ENCODE data around the gene GOLGB1. TPM values are rescaled to one million over a fixed set of nuclear protein-coding genes. Genes with fewer than 3 reads are reported as not detected.

GOLGB1 gene
- total RNA-seq, 2 experiments from 2014 or later = 11.5 to 30.3 TPM

DNA sequence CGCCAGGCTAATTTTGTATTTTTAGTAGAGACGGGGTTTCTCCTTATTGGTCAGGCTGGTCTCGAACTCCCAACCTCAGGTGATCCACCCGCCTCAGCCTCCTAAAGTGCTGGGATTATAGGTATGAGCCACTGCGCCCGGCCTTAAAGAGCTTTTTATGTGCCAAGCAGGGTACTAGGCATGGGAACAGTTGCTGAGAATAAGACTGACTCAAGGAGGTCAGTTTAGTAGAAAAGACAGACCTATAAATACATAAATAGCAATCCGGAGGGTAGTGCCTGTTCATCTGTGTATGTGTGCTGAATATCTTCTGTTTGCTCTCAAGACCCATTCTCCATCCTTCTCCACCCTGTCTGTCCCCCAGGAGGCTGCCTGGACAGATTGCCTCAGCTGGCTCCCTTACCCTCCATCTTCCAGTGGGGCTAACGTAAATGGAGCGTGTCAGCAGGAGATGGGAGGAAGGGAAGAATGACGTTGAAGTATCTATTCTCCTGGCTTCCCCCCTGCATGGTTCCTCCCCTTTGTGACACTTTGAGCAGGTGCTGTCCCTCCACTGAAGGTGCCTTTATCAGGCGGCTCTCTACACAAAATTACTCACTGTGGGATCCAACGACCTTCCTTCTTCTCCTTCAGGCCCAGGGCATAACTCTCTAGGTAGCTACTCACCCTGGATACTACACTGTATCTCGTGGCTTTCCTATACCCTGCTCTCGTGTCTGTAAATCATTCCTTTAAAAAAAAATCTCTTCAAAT, 125.2 kb downstream of the GOLGB1 start:
- TF ChIP-seq, protein P1, sequence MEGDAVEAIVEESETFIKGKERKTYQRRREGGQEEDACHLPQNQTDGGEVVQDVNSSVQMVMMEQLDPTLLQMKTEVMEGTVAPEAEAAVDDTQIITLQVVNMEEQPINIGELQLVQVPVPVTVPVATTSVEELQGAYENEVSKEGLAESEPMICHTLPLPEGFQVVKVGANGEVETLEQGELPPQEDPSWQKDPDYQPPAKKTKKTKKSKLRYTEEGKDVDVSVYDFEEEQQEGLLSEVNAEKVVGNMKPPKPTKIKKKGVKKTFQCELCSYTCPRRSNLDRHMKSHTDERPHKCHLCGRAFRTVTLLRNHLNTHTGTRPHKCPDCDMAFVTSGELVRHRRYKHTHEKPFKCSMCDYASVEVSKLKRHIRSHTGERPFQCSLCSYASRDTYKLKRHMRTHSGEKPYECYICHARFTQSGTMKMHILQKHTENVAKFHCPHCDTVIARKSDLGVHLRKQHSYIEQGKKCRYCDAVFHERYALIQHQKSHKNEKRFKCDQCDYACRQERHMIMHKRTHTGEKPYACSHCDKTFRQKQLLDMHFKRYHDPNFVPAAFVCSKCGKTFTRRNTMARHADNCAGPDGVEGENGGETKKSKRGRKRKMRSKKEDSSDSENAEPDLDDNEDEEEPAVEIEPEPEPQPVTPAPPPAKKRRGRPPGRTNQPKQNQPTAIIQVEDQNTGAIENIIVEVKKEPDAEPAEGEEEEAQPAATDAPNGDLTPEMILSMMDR (conservative IDR thresholded peaks at IDR 0.05; ENCODE audit: low read length) = no peak
- TF ChIP-seq EZH2phosphoT487 (IDR thresholded peaks at IDR 0.05; ENCODE audit: borderline replicate concordance, low read depth, low read length) = no peak

DNA sequence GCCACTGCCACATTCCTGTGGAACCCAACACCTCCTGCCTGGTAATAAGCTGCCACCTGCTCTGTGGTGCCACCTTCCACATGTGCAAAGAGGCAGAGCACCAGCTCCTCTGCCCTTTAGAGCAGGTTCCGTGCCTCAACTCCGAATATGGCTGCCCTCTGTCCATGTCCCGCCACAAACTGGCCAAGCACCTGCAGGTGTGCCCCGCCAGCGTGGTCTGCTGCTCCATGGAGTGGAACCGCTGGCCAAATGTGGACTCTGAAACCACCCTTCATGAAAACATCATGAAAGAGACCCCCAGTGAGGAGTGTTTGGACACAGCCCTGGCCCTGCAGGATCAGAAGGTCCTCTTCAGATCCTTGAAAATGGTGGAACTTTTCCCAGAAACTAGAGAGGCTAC, 128.1 kb downstream of the GOLGB1 start:
- TF ChIP-seq EZH2phosphoT487 (IDR thresholded peaks at IDR 0.05; ENCODE audit: borderline replicate concordance, low read depth, low read length) = no peak
- TF ChIP-seq, protein P1 (conservative IDR thresholded peaks at IDR 0.05; ENCODE audit: low read length) = no peak
- DNase-seq (ENCODE audit: low spot score) = no peak
- CTCF ChIA-PET (ENCODE audit: unreplicated experiment) = no interaction called here
- no peaks in the 10 kb centered on the region for H4K20me1 ChIP-seq (ENCODE audit: insufficient read depth, low read length)
- H3K36me3 ChIP-seq (ENCODE audit: insufficient read depth, low read length) = no peaks in the 10 kb centered on the region
- no peak overlapping the region for H3K4me3 ChIP-seq (ENCODE audit: low read depth, low read length, poor library complexity, severe bottlenecking)
- no peaks in the 10 kb centered on the region for H3K4me1 ChIP-seq (ENCODE audit: insufficient read depth, low read length, poor library complexity, severe bottlenecking)
- H3K9me3 ChIP-seq (ENCODE audit: low read length) = no peaks in the 10 kb centered on the region
- no peak overlapping the region for H3K27ac ChIP-seq (ENCODE audit: low read depth, low read length, poor library complexity, severe bottlenecking)
- BruUV-seq (replicated peaks) = no TSS peak
- POLR2A ChIA-PET = interaction anchor here (1.7 kb wide), 1 partner anchor 18 kb away, joined by 5 read pairs; no protein-coding TSS in a partner anchor
- H3K9me2 ChIP-seq (ENCODE audit: insufficient read depth, low read length) = no peaks in the 10 kb centered on the region
- no peaks in the 10 kb centered on the region for H3K79me2 ChIP-seq (ENCODE audit: insufficient read depth, low read depth, low read length)
- intact Hi-C loops (cut with micrococcal nuclease; ENCODE audit: unreplicated experiment) = no loop called here
- H3K4me2 ChIP-seq (ENCODE audit: low read length) = no peak overlapping the region
- no peak overlapping the region for H2AFZ ChIP-seq (ENCODE audit: low read length)

More for the DNA sequence above, 125.2 kb downstream of the GOLGB1 start:
- intact Hi-C loops (cut with micrococcal nuclease; ENCODE audit: unreplicated experiment) = no loop called here
- no peak overlapping the region for H3K4me2 ChIP-seq (ENCODE audit: low read length)
- H3K36me3 ChIP-seq (ENCODE audit: insufficient read depth, low read length) = 0 out of 2 replicates have a peak, but pooled peaks cover 6% of the 10 kb centered on the region
- no peak for DNase-seq (ENCODE audit: low spot score)
- H3K79me2 ChIP-seq (ENCODE audit: insufficient read depth, low read depth, low read length) = no peaks in the 10 kb centered on the region
- CTCF ChIA-PET (ENCODE audit: unreplicated experiment) = no interaction called here
- no TSS peak for BruUV-seq (replicated peaks)
- no peaks in the 10 kb centered on the region for H3K9me3 ChIP-seq (ENCODE audit: low read length)
- H4K20me1 ChIP-seq (ENCODE audit: insufficient read depth, low read length) = no peaks in the 10 kb centered on the region
- no peak overlapping the region for H2AFZ ChIP-seq (ENCODE audit: low read length)
- no peak overlapping the region for H3K4me3 ChIP-seq (ENCODE audit: low read depth, low read length, poor library complexity, severe bottlenecking)
- no peak overlapping the region for H3K27ac ChIP-seq (ENCODE audit: low read depth, low read length, poor library complexity, severe bottlenecking)
- POLR2A ChIA-PET = interaction anchor here (0.6 to 0.7 kb wide), 3 partner anchors 31 to 377 kb away, joined by 4 to 8 read pairs (median 5); no protein-coding TSS in a partner anchor
- no peaks in the 10 kb centered on the region for H3K9me2 ChIP-seq (ENCODE audit: insufficient read depth, low read length)
- H3K4me1 ChIP-seq (ENCODE audit: insufficient read depth, low read length, poor library complexity, severe bottlenecking) = no peaks in the 10 kb centered on the region

DNA sequence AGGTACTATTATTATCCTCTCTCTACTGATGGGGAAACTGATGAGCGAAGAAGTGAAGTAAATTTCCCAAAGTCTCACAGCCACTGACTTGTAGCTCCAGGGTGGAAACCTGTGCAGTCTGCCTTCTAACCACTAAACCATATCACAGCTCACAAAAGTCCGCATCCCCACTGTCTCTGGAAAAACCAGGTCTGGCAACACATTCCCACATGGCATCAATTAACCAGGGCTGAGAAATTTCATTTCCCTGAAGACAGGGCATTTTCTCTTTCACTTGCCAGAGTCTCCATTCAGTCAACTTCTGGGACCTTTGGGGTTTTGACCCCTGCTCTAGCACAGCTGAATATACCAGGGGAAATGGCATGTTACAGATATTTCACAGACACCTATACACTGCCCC, 129.8 kb downstream of the GOLGB1 start:
- H4K20me1 ChIP-seq (ENCODE audit: insufficient read depth, low read length) = no peaks in the 10 kb centered on the region
- no peaks in the 10 kb centered on the region for H3K79me2 ChIP-seq (ENCODE audit: insufficient read depth, low read depth, low read length)
- intact Hi-C loops (cut with micrococcal nuclease; ENCODE audit: unreplicated experiment) = no loop called here
- no peak overlapping the region for H3K27ac ChIP-seq (ENCODE audit: low read depth, low read length, poor library complexity, severe bottlenecking)
- CTCF ChIA-PET (ENCODE audit: unreplicated experiment) = no interaction called here
- TF ChIP-seq, protein P1 (conservative IDR thresholded peaks at IDR 0.05; ENCODE audit: low read length) = no peak
- TF ChIP-seq EZH2phosphoT487 (IDR thresholded peaks at IDR 0.05; ENCODE audit: borderline replicate concordance, low read depth, low read length) = no peak
- H3K36me3 ChIP-seq (ENCODE audit: insufficient read depth, low read length) = no peaks in the 10 kb centered on the region
- POLR2A ChIA-PET = interaction anchor here (0.6 to 1.3 kb wide), 2 partner anchors 15 to 23 kb away, joined by 3 to 4 read pairs; no protein-coding TSS in a partner anchor
- no peaks in the 10 kb centered on the region for H3K9me2 ChIP-seq (ENCODE audit: insufficient read depth, low read length)
- no TSS peak for BruUV-seq (replicated peaks)
- H3K4me1 ChIP-seq (ENCODE audit: insufficient read depth, low read length, poor library complexity, severe bottlenecking) = no peaks in the 10 kb centered on the region
- DNase-seq (ENCODE audit: low spot score) = no peak
- no peak overlapping the region for H3K4me2 ChIP-seq (ENCODE audit: low read length)
- H3K9me3 ChIP-seq (ENCODE audit: low read length) = no peaks in the 10 kb centered on the region
- H2AFZ ChIP-seq (ENCODE audit: low read length) = no peak overlapping the region
- H3K4me3 ChIP-seq (ENCODE audit: low read depth, low read length, poor library complexity, severe bottlenecking) = no peak overlapping the region

Measured in OCI-LY7 (cell line).